Measurements from ENCODE around the gene MPC2. TPM values are rescaled to one million over a fixed set of nuclear protein-coding genes. Genes with fewer than 3 reads are reported as not detected.

MPC2 gene
- total RNA-seq, 1 donor from 2014 or later, result 41.1 TPM

GRCh38 chr1:167947733-167948132, 10.9 kb upstream of the MPC2 start:
- Mint-ChIP-seq H3K27me3 (ENCODE audit: unreplicated experiment) (peaks cover 6% of the 10 kb centered on the region), H3K36me3 (ENCODE audit: unreplicated experiment) (no peaks in the 10 kb centered on the region), H3K4me3 (ENCODE audit: unreplicated experiment) (peak overlapping the region; percentile 27), H3K9me3 (ENCODE audit: unreplicated experiment) (peaks cover 4% of the 10 kb centered on the region), H3K4me1 (ENCODE audit: low read depth, unreplicated experiment) (peaks cover 19% of the 10 kb centered on the region), H3K27ac (ENCODE audit: unreplicated experiment) (peak overlapping the region; percentile 83)
- DNase-seq, result no peak
- no peak for TF ChIP-seq CTCF (IDR thresholded peaks at IDR 0.05; ENCODE audit: partially characterized antibody, unreplicated experiment)

GRCh38 chr1:167943541-167943940, 6.7 kb upstream of the MPC2 start:
- DNase-seq, result no peak
- Mint-ChIP-seq H3K4me1 (ENCODE audit: low read depth, unreplicated experiment) (peaks cover 17% of the 10 kb centered on the region), H3K36me3 (ENCODE audit: unreplicated experiment) (no peaks in the 10 kb centered on the region), H3K27ac (ENCODE audit: unreplicated experiment) (no peak overlapping the region), H3K9me3 (ENCODE audit: unreplicated experiment) (peaks cover 2% of the 10 kb centered on the region), H3K4me3 (ENCODE audit: unreplicated experiment) (no peak overlapping the region), H3K27me3 (ENCODE audit: unreplicated experiment) (peaks cover 4% of the 10 kb centered on the region)
- no peak for TF ChIP-seq CTCF (IDR thresholded peaks at IDR 0.05; ENCODE audit: partially characterized antibody, unreplicated experiment)

GRCh38 chr1:167940264-167940663, 3.4 kb upstream of the MPC2 start:
- peaks cover 13% of the 10 kb centered on the region for H3K9me3 Mint-ChIP-seq (ENCODE audit: unreplicated experiment)
- H3K27ac Mint-ChIP-seq (ENCODE audit: unreplicated experiment), result no peak overlapping the region
- H3K36me3 Mint-ChIP-seq (ENCODE audit: unreplicated experiment), result peaks cover 2% of the 10 kb centered on the region
- TF ChIP-seq CTCF (IDR thresholded peaks at IDR 0.05; ENCODE audit: partially characterized antibody, unreplicated experiment), result no peak
- peaks cover 6% of the 10 kb centered on the region for H3K4me1 Mint-ChIP-seq (ENCODE audit: low read depth, unreplicated experiment)
- DNase-seq, result no peak
- H3K4me3 Mint-ChIP-seq (ENCODE audit: unreplicated experiment), result no peak overlapping the region
- peaks cover 11% of the 10 kb centered on the region for H3K27me3 Mint-ChIP-seq (ENCODE audit: unreplicated experiment)

GRCh38 chr1:167938080-167938636, 1.3 kb upstream of the MPC2 start:
- Mint-ChIP-seq H3K36me3 (ENCODE audit: unreplicated experiment) (peaks cover 3% of the 10 kb centered on the region), H3K9me3 (ENCODE audit: unreplicated experiment) (peaks cover 17% of the 10 kb centered on the region), H3K27ac (ENCODE audit: unreplicated experiment) (peak overlapping the region; percentile 40), H3K4me3 (ENCODE audit: unreplicated experiment) (peak overlapping the region; percentile 99), H3K27me3 (ENCODE audit: unreplicated experiment) (peaks cover 14% of the 10 kb centered on the region), H3K4me1 (ENCODE audit: low read depth, unreplicated experiment) (peaks cover 12% of the 10 kb centered on the region)
- no peak for DNase-seq
- no peak for TF ChIP-seq CTCF (IDR thresholded peaks at IDR 0.05; ENCODE audit: partially characterized antibody, unreplicated experiment)

- peaks cover 14% of the 10 kb centered on the region for H3K27me3 Mint-ChIP-seq (ENCODE audit: unreplicated experiment)
- H3K9me3 Mint-ChIP-seq (ENCODE audit: unreplicated experiment), result peaks cover 17% of the 10 kb centered on the region
- H3K4me1 Mint-ChIP-seq (ENCODE audit: low read depth, unreplicated experiment), result peaks cover 12% of the 10 kb centered on the region
- TF ChIP-seq CTCF (IDR thresholded peaks at IDR 0.05; ENCODE audit: partially characterized antibody, unreplicated experiment), result no peak
- peak overlapping the region; percentile 99 for H3K4me3 Mint-ChIP-seq (ENCODE audit: unreplicated experiment)
- peaks cover 3% of the 10 kb centered on the region for H3K36me3 Mint-ChIP-seq (ENCODE audit: unreplicated experiment)
- H3K27ac Mint-ChIP-seq (ENCODE audit: unreplicated experiment), result peak overlapping the region; percentile 92
- no peak for DNase-seq
These were observed 788 bp upstream of the MPC2 start for GRCh38 chr1:167937709-167938010.
